DND-41 (cell line): ENCODE measurements around the gene COL6A3.

Source experiments
- ATAC-seq: fragments of 200-7000 bp; cut with Tn5 transposase; 3 replicates; pipeline ENCODE4 v1.9.1; 2021; ENCODE audit warnings: low read depth; ENCODE audit not compliant: insufficient read depth
- DNase-seq: peaks from one replicate; pipeline ENCODE4 v3.0.0-alpha.2; 2020
- H2AFZ ChIP-seq: 2 replicates; pipeline ENCODE4 v1.6.0; 2012; ENCODE audit warnings: low read depth, low read length
- H3K27ac ChIP-seq: 2 replicates; pipeline ENCODE4 v1.5.1; 2012; ENCODE audit warnings: low read length, inconsistent platforms
- H3K27me3 ChIP-seq: fragments of 200-600 bp; sonication (generic); 2 replicates; pipeline ENCODE4 v1.6.0; 2012; ENCODE audit warnings: low read length, mild to moderate bottlenecking, inconsistent platforms; ENCODE audit not compliant: insufficient read depth, poor library complexity
- H3K36me3 ChIP-seq: 2 replicates; pipeline ENCODE4 v1.5.1; 2012; ENCODE audit warnings: low read length, inconsistent platforms; ENCODE audit not compliant: insufficient read depth
- H3K4me1 ChIP-seq: 2 replicates; pipeline ENCODE4 v1.5.1; 2012; ENCODE audit warnings: mild to moderate bottlenecking, low read length; ENCODE audit not compliant: insufficient read depth
- H3K4me2 ChIP-seq: 2 replicates; pipeline ENCODE4 v1.6.0; 2012; ENCODE audit warnings: mild to moderate bottlenecking, moderate library complexity, low read length, inconsistent platforms; ENCODE audit not compliant: insufficient read depth
- H3K4me3 ChIP-seq, 2 experiments: fragments of 200-600 bp in 1 of 2; shearing (Covaris generic) in 1 of 2; 2 replicates each; pipeline ENCODE4 v1.5.1; 2012 to 2016; ENCODE audit warnings: inconsistent platforms in 2 of 2, low read length in 2 of 2, mild to moderate bottlenecking in 2 of 2, low read depth in 1 of 2, moderate library complexity in 1 of 2
- H3K79me2 ChIP-seq: 2 replicates; pipeline ENCODE4 v1.6.0; 2012; ENCODE audit warnings: low read length, inconsistent platforms; ENCODE audit not compliant: insufficient read depth
- H3K9ac ChIP-seq: 2 replicates; pipeline ENCODE4 v1.6.0; 2012; ENCODE audit warnings: low read depth, mild to moderate bottlenecking, inconsistent platforms, low read length, moderate library complexity
- H3K9me3 ChIP-seq: 2 replicates; pipeline ENCODE4 v1.5.1; 2012; ENCODE audit warnings: low read length, moderate library complexity, mild to moderate bottlenecking, inconsistent platforms; ENCODE audit not compliant: insufficient read depth, severe bottlenecking
- H4K20me1 ChIP-seq: 2 replicates; pipeline ENCODE4 v1.6.0; 2012; ENCODE audit warnings: low read length; ENCODE audit not compliant: insufficient read depth
- CTCF ChIP-seq: IDR thresholded peaks from 2 replicates; pipeline ENCODE4 v1.5.1; 2012; ENCODE audit warnings: borderline replicate concordance, low read length, moderate library complexity, mild to moderate bottlenecking; ENCODE audit not compliant: poor library complexity, severe bottlenecking; ENCODE audit errors: extremely low read depth
- EZH2 ChIP-seq: IDR thresholded peaks from 3 replicates; pipeline ENCODE4 v1.6.1; 2012; ENCODE audit warnings: borderline replicate concordance, low read depth, mild to moderate bottlenecking, moderate library complexity, low read length, inconsistent platforms; ENCODE audit not compliant: severe bottlenecking

COL6A3 gene

GRCh38 chr2:237333748-237334147, 80.2 kb downstream of the COL6A3 start:
- DNase-seq: no peak
- TF ChIP-seq CTCF: no peak
- TF ChIP-seq EZH2: no peak
- peaks cover 3% of the 10 kb centered on the region for H3K27me3 ChIP-seq

GRCh38 chr2:237330541-237330940, 83.4 kb downstream of the COL6A3 start:
- no peak overlapping the region for H2AFZ ChIP-seq
- H3K27ac ChIP-seq: no peak overlapping the region
- H3K79me2 ChIP-seq: no peaks in the 10 kb centered on the region
- TF ChIP-seq EZH2 (no peak), CTCF (no peak)
- H3K4me3 ChIP-seq: no peak overlapping the region
- H3K27me3 ChIP-seq: peaks cover 8% of the 10 kb centered on the region
- no peaks in the 10 kb centered on the region for H3K4me1 ChIP-seq
- no peak for ATAC-seq
- H3K9ac ChIP-seq: no peak overlapping the region
- DNase-seq: no peak
- H4K20me1 ChIP-seq: no peaks in the 10 kb centered on the region
- H3K9me3 ChIP-seq: no peaks in the 10 kb centered on the region
- H3K4me2 ChIP-seq: no peak overlapping the region
- H3K36me3 ChIP-seq: no peaks in the 10 kb centered on the region

More at GRCh38 chr2:237333748-237334147, 80.2 kb downstream of the COL6A3 start:
- no peak for ATAC-seq
- Histone ChIP-seq H3K36me3 (no peaks in the 10 kb centered on the region), H3K4me2 (no peak overlapping the region), H3K4me1 (no peaks in the 10 kb centered on the region), H2AFZ (no peak overlapping the region), H3K9me3 (no peaks in the 10 kb centered on the region), H3K4me3 (no peak overlapping the region), H3K9ac (no peak overlapping the region), H3K79me2 (no peaks in the 10 kb centered on the region), H4K20me1 (no peaks in the 10 kb centered on the region), H3K27ac (no peak overlapping the region)

GRCh38 chr2:237327175-237327950, 86.6 kb downstream of the COL6A3 start:
- no peaks in the 10 kb centered on the region for H3K9me3 ChIP-seq
- H3K4me2 ChIP-seq: no peak overlapping the region
- H3K4me1 ChIP-seq: no peaks in the 10 kb centered on the region

More at GRCh38 chr2:237327175-237327950, 86.6 kb downstream of the COL6A3 start:
- ATAC-seq: no peak
- no peak overlapping the region for H3K27ac ChIP-seq
- H3K79me2 ChIP-seq: no peaks in the 10 kb centered on the region
- DNase-seq: no peak
- no peak overlapping the region for H3K9ac ChIP-seq
- H3K4me3 ChIP-seq: no peak overlapping the region
- no peaks in the 10 kb centered on the region for H3K36me3 ChIP-seq
- H2AFZ ChIP-seq: no peak overlapping the region
- H3K27me3 ChIP-seq: peaks cover 9% of the 10 kb centered on the region
- TF ChIP-seq EZH2 (no peak), CTCF (no peak)
- no peaks in the 10 kb centered on the region for H4K20me1 ChIP-seq
